OCI-LY3 (cell line): ENCODE measurements around the gene ANKAR.

Source experiments
- CTCF ChIP-seq: fragments of 200-600, 300-600 bp; sonication (generic); IDR thresholded peaks from 2 replicates; pipeline ENCODE4 v1.5.1; 2014; ENCODE audit warnings: antibody characterized with exemption, low read length, low read depth
- EZH2phosphoT487 ChIP-seq: fragments of 200-600 bp; shearing (Covaris generic); IDR thresholded peaks from 2 replicates; pipeline ENCODE4 v1.6.1; 2018; ENCODE audit warnings: antibody characterized with exemption, mixed run types, low read depth

DNA sequence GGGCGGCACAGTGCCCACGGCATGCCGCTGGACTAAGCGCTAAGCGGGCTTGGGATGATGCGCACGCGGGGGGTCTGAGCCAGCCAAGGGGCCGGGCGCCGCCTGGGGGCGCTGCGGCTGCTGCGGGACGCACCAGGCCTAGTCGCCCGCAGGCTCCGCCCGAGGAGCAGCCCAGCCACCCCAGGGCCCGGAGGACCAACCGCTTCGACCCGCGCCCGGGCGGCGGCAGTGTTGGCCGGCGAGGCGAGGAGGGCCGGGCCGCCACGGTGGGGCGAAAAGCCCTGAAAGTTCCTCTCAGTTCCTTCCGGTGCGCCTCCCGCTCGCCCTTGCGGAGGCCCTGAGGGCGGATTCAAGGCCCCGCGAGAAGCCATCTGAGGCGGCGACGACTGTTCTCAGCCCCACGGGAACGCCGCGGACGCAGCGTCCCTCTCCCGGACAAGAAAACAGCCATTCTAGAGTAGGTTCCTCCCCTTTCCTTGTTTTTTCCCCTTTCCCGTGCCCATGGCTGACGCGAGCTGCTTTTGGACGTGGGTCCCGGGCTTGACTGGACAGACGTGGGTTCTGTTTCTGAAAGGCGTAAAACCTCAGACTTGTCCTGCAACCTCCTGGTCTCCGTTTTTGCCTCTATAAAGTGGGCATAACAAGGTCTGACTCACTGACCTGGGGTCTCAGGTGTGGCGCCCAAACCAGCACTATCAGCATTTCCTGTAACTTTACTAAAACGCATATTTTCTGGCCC lies at the start of gene ANKAR:
- TF ChIP-seq CTCF = peak; percentile 75
- no peak for TF ChIP-seq EZH2phosphoT487
